Stimulated activated CD8-positive, alpha-beta memory T cell treated with anti-CD3 and anti-CD28 coated beads, Interleukin-4, amount 100 ng/mL, for 4 hours (primary cell): Measurements from ENCODE around the gene JAK3.

ENCODE experiments used
- DNase-seq, 2 donors: peaks; one replicate each; pipeline ENCODE4 v3.0.0-alpha.2; 2020; ENCODE audit warnings: low read depth in 2 of 2, low spot score in 1 of 2

Gene JAK3

DNA sequence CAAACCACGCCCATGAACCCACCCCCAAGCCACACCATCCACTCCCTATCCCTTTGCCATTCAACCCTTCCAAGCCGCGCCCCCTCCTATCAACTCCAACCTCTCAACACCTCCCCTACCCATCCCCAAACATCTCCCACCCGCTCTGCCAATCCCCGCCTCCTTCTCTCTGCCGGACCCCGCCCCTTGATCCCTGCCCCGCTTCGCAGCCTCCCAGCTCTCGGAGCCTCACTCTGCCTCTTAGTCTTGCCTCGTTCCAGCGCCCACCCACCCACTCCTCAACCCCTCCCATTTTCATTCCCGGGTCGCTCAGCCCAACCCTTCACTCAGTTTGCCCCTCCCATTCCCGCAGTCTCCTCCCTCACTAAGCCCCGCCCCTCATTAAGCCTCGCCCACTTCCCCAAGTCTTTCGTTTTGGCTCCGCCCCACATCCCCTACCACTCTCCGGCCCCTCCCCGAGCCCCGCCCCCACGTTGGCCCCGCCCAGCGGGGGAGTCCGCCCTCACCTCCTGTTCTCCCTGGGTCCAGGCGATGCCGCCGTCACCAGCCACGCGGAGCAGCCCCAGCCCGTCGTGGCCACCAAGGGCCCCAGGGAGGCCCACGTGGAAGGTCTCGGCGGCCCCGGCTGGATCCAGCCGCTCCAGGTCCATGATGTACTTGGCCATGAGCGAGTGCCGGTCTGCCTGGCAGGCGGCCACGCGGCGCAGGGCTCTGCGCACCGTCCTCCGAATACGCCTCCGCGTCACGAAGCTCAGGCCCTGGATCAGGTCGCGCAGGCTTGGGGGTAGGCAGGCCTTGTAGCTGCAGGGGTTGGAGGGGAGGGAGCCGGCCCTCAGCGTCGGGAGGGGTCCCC lies 5.7 kb downstream of the JAK3 start:
- DNase-seq, result no peak

DNA sequence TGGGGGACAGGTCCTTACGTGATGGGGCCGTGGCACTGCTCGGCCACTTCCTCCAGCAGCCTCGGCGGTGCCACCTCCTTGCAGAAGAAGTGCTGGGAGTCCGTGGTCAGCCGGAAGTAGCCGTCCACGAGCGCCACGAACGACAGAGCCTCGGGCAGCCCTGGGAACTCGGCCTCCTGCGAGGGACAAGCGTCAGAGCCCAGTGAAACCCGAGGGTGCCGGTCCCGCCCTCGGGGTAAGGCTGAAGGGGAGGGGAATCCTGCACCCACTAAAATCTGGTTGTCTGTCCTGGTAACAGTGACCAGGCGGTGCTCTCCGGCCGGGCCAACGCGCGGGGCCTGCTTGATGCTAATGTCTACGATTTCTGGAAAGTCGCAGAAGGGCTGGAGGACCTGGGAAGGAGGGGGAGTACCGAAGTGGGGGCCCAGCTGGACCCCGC lies 6.4 kb downstream of the JAK3 start:
- DNase-seq, result no peak

- no peak for DNase-seq
These were observed 7.8 kb downstream of the JAK3 start for GRCh38 chr19:17840019-17840418.

- DNase-seq, result no peak
These were observed 9.8 kb downstream of the JAK3 start for GRCh38 chr19:17837972-17838371.

DNA sequence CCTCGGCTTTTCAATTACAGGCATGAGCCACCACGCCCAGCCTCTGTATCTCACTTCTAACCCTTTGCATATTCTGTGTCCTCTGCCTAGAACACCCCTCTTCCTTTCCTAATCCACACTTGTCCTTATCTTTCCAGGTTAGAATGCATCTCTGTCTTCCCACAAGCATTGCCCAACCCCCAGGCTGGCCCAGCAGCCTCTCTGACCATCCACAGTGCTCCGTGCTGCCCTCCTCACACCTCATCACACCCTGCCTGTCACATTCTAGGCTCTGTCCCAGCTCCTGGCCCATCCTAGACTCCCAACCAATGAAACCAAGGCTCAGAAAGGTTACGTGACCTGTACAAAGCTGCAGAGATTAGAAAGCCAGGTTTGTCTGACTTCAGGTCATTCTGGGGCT lies 11.3 kb downstream of the JAK3 start:
- no peak for DNase-seq

GRCh38 chr19:17835182-17836006 lies 12.4 kb downstream of the JAK3 start:
- DNase-seq, result no peak

DNA sequence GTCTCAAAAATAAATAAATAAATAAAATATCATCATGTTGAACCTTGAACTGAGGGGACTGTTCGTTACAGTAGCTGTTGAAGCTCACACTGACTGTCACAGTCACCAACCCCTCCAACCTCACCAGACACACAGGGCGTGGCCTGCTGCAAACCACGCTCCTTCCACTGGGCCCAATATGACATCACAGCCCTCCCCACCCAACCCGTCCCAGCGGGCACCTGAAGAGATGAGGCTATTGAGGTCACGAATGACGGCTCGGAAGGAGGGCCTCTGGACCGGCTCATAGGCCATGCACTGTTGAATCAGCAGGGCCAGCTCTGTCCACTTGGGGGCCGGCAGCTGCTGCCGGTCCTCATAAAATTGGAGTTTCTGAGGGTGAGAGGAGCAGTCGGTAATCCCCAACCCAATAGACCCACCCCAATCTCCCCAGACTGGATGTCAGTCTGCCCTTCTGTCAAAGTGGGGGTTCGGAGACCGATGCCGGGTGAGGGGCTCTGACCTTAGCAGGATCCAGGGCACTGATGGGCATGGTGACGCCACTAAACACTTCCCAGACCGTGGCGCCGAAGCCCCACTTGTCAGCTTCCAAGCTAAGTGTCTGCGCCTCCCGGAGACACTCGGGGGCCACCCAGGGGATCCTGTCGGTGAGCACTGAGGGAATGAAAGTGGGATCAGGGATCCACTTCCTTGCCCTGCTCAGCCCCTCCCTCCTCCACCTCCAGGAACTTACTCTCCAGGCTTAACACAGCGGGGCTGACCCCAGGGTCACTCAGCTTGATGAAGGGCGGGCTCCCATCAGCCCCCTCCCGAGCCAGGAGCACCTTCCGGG lies 13.2 kb downstream of the JAK3 start:
- DNase-seq, result no peak

DNA sequence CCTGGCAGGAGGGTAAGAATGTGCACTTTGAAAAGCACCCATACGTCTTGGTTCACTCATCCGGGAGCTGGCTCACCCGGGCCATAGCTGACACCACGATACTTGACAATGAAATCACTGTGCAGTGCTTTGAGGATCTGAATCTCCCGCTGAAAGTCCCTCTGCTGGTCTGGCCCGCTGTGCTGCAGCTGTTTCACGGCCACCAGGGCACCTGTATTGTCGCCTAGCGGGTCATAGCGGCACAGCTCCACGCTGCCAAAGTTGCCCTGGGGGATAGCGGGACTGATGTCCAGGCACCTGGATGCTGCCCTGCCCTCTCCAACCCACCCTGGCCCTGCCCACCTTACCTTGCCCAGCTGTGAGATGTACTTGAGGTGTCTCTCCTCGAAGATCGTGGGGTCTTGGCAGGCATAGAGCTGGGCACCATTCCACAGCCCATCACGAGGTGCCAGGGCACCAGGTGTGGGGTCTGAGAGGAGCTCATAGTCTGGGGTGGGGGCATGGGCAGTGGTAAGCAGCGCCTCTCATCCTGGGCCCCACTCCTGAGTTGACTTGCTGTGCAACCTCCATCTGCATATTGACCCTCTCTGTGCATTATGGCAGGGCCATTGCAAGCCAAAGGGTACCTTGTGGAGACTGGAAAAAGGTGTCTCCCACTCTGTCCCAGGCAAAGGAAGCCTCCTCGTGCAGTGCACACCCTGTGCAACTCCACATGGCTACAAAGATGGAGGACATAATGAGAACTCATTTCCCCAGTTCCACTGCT lies 15.2 kb downstream of the JAK3 start:
- DNase-seq, result no peak

DNA sequence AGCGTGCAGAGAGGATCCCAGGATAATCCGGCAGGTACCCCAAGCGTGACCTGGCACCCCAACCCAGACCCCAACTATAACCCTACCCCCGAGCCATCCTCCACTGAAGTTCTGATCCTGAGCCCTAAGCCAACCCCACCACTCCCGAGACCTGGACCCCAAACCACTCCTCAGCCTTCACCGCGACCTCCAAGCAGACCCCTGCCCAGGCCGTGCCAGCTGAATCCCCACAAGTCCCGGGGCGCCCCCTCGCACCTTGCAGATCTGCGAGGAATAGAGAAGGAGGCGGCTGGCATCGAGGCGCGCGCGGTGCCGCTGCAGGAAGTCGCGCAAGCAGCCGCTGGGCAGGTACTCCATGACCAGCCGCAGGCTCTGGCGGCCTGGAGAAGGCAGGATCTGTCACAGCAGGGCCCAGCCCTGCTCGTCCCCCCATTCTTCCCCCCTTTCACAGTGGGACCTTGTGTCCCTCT lies 16.3 kb downstream of the JAK3 start:
- DNase-seq, result no peak

DNA sequence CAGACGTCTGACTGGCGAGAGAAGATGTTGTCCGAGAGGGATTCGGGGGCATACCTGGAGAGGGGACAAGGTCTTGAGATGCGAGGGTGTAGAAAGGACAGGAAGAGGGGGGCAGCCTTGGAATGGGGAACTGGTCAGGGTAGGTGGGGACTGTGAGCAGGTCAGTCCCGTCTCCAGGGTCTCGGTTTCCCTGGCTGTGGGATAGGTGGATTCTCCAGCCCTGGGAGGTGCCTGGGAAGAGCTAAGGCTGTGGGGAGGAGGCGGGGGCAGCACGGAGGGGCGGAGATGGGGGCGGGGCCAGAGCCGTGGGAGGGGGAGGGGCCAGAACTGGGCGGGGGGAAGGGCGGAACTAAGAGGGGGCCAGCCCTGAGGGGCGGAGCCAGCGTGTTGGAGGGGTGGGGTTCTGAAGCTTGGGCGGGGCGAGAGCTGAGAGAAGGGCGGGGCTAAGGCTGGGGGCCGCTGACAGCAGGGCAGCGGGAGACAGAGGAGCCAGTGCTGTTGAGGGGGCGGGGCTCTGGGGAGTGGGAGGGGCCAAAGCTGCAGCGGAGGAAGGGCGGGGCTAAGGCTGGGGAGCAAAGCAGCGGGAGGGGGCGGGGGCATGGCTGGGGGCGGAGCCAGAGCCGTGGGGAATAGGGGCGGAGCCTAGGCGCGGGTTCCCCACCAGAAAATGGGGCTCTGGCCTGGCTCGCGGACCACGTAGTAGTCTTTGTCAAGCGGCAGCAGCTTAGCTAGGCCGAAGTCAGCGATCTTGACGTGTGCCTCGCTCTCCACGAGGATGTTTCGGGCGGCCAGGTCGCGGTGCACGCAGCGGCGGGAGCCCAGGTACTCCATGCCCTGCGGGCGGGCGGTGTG lies 17.0 kb downstream of the JAK3 start:
- no peak for DNase-seq

GRCh38 chr19:17829855-17830566 lies 17.8 kb downstream of the JAK3 start:
- no peak for DNase-seq

GRCh38 chr19:17826508-17827056 lies 21.2 kb downstream of the JAK3 start:
- no peak for DNase-seq

- DNase-seq, result no peak
These were observed 23.4 kb downstream of the JAK3 start for GRCh38 chr19:17824339-17824738.

DNA sequence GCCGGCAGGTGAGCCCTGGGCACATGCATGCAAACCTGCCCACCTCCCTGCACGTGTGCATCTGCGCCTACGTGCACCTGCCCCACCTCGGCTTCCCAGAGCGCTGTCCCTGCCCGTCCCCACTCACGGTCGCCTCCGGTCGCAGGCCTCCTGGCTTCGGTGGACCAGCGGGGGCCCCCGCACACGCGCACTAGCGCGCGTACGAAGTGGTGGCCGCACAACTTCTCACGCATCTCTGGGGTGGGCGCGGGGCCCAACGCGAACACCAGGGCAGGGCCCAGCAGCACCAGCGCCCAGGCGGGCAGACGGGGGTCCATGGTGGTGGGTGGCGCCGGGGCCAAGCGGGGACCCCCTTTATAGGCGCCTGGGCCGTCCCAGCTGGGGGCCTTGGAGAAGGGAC lies 26.6 kb downstream of the JAK3 start, which contains the start of gene INSL3:
Gene INSL3, minus strand, starts transcription at position 330 of the 400 bp plus-strand sequence. Its CDS starts 13 bp downstream, at position 317.
- no peak for DNase-seq

DNA sequence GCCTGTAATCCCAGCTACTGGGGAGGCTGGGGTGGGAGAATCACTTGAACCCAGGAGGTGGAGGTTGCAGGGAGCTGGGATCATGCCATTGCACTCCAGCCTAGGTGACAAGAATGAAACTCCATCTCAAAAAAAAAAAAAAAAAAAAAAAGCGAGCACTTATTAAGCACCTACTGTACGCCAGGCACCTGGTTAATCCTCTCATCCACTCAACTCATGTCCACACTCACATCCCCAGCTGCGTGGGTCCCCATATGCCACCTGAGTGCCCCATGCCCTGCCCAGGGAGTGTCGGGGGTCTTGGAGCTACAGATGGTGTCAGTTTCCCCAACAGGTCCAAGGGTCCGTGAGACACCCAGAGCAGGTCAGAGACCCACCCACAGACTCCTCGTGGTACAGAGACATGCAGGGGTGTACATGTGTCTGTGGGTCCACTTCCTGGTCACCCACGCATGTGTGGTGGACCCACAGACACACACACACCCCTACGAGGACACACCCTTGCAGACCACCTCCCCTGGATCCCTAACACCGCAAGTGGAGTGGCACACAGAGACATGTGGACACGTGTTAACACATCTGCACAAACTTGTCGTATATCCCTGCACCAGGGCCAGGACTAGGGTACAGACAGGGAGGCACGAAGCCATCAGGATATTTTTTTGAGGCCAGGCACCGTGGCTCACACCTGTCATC lies 30.0 kb downstream of the JAK3 start:
- no peak for DNase-seq

GRCh38 chr19:17812099-17812498 lies 35.7 kb downstream of the JAK3 start:
- DNase-seq, result no peak

DNA sequence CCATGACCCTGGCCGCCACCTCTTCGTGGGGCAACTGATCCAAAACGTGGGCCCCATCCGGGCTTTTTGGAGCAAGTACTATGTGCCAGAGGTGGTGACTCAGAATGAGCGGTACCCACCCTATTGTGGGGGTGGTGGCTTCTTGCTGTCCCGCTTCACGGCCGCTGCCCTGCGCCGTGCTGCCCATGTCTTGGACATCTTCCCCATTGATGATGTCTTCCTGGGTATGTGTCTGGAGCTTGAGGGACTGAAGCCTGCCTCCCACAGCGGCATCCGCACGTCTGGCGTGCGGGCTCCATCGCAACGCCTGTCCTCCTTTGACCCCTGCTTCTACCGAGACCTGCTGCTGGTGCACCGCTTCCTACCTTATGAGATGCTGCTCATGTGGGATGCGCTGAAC lies 36.1 kb downstream of the JAK3 start:
- DNase-seq, result no peak

GRCh38 chr19:17811103-17811502 lies 36.7 kb downstream of the JAK3 start:
- DNase-seq, result no peak
